CD14-positive monocyte (primary cell): ENCODE measurements around the gene KLHL3. TPM values are rescaled to one million over a fixed set of nuclear protein-coding genes. Genes with fewer than 3 reads are reported as not detected.

Experiments used
- DNase-seq, 3 donors: peaks; one replicate each; pipeline ENCODE4 v3.0.0-alpha.2; 2011 to 2022
- H2AFZ ChIP-seq: 2 replicates; pipeline ENCODE4 v1.6.0; 2012; ENCODE audit warnings: mild to moderate bottlenecking, low read depth, low read length, inconsistent platforms; ENCODE audit not compliant: insufficient read depth, poor library complexity, severe bottlenecking
- H3K27ac ChIP-seq, 2 donors: 1 replicate in 1 of 2; 2 replicates in 1 of 2; pipeline ENCODE4 v1.5.1; 2012 to 2013; ENCODE audit warnings: low read length in 2 of 2, control low read depth in 1 of 2, inconsistent platforms in 1 of 2, low read depth in 1 of 2, mild to moderate bottlenecking in 1 of 2
- H3K27me3 ChIP-seq, 2 donors: one replicate each; pipeline versions ENCODE4 v1.6.0 to v1.6.1; 2011 to 2013; ENCODE audit warnings: low read length in 2 of 2; ENCODE audit not compliant: control insufficient read depth in 2 of 2, insufficient read depth in 2 of 2
- H3K36me3 ChIP-seq, 2 donors: replicated peaks in 1 of 2; 1 replicate in 1 of 2; 2 replicates in 1 of 2; pipeline versions ENCODE4 v1.5.1 to v1.6.1; 2012 to 2013; ENCODE audit warnings: low read length in 2 of 2, control low read depth in 1 of 2, inconsistent platforms in 1 of 2, mild to moderate bottlenecking in 1 of 2; ENCODE audit not compliant: insufficient read depth in 2 of 2, control insufficient read depth in 1 of 2
- H3K4me1 ChIP-seq, 2 donors: 1 replicate in 1 of 2; 2 replicates in 1 of 2; pipeline versions ENCODE4 v1.5.1 to v1.6.1; 2012 to 2013; ENCODE audit warnings: low read length in 2 of 2, control low read depth in 1 of 2, inconsistent platforms in 1 of 2, mild to moderate bottlenecking in 1 of 2, moderate library complexity in 1 of 2; ENCODE audit not compliant: insufficient read depth in 2 of 2, control insufficient read depth in 1 of 2
- H3K4me2 ChIP-seq: replicated peaks from 2 replicates; pipeline ENCODE3; 2012; ENCODE audit warnings: low read length, moderate library complexity, mild to moderate bottlenecking; ENCODE audit not compliant: poor library complexity, severe bottlenecking; ENCODE audit errors: extremely low read depth
- H3K4me3 ChIP-seq, 3 experiments: fragments of 200-600 bp in 1 of 3; sonication (generic) in 1 of 3; replicated peaks in 1 of 3; 1 replicate in 2 of 3; 2 replicates in 1 of 3; pipeline ENCODE4 v1.5.1; 2011 to 2013; ENCODE audit warnings: low read length in 3 of 3, mild to moderate bottlenecking in 3 of 3, control low read depth in 2 of 3, low read depth in 2 of 3, inconsistent platforms in 1 of 3, moderate library complexity in 1 of 3
- H3K79me2 ChIP-seq: 2 replicates; pipeline ENCODE4 v1.6.0; 2012; ENCODE audit warnings: mild to moderate bottlenecking, control low read depth, inconsistent platforms, low read length, moderate library complexity; ENCODE audit not compliant: insufficient read depth
- H3K9ac ChIP-seq: 2 replicates; pipeline ENCODE4 v1.6.0; 2017; ENCODE audit warnings: low read length, mild to moderate bottlenecking; ENCODE audit not compliant: insufficient read depth, poor library complexity, severe bottlenecking
- H3K9me3 ChIP-seq, 2 donors: replicated peaks in 1 of 2; 1 replicate in 1 of 2; 2 replicates in 1 of 2; pipeline versions ENCODE4 v1.5.1 to v1.6.1; 2012 to 2013; ENCODE audit warnings: low read length in 2 of 2, control low read depth in 1 of 2; ENCODE audit not compliant: control insufficient read depth in 1 of 2, insufficient read depth in 1 of 2
- H4K20me1 ChIP-seq: 2 replicates; pipeline ENCODE4 v1.6.0; 2012; ENCODE audit warnings: mild to moderate bottlenecking, low read length, control low read depth, moderate library complexity; ENCODE audit not compliant: insufficient read depth
- H3K27ac Mint-ChIP-seq, 7 donors: one replicate each; pipeline ENCODE4 v1.8.0; 2020; ENCODE audit warnings: mild to moderate bottlenecking in 7 of 7, mixed read lengths in 7 of 7, moderate library complexity in 6 of 7, inconsistent platforms in 2 of 7
- H3K27me3 Mint-ChIP-seq, 3 donors: one replicate each; pipeline ENCODE4 v1.8.0; 2021 to 2022; ENCODE audit warnings: low read depth in 3 of 3, mild to moderate bottlenecking in 3 of 3, mixed read lengths in 3 of 3, moderate library complexity in 3 of 3, inconsistent platforms in 1 of 3
- H3K36me3 Mint-ChIP-seq, 2 donors: one replicate each; pipeline ENCODE4 v1.8.0; 2020; ENCODE audit warnings: mixed read lengths in 2 of 2, inconsistent platforms in 1 of 2, mild to moderate bottlenecking in 1 of 2
- H3K4me1 Mint-ChIP-seq: one replicate; pipeline ENCODE4 v1.8.0; 2020; ENCODE audit warnings: mild to moderate bottlenecking, mixed read lengths
- H3K4me3 Mint-ChIP-seq, 2 donors: one replicate each; pipeline ENCODE4 v1.8.0; 2020; ENCODE audit warnings: mild to moderate bottlenecking in 2 of 2, mixed read lengths in 2 of 2, moderate library complexity in 1 of 2
- H3K9me3 Mint-ChIP-seq, 7 donors: one replicate each; pipeline ENCODE4 v1.8.0; 2020 to 2022; ENCODE audit warnings: mixed read lengths in 7 of 7, mild to moderate bottlenecking in 6 of 7, moderate library complexity in 6 of 7, inconsistent platforms in 2 of 7
- WGBS: methylation state at CpG from one replicate; pipeline ENCODE4 v1.1.5; 2013; ENCODE audit warnings: missing lambda C conversion rate; ENCODE audit not compliant: insufficient coverage; 5-methylcytosine and 5-hydroxymethylcytosine counted together
- intact Hi-C, 2 donors: fragments of 100-400 bp; cut with micrococcal nuclease; formaldehyde crosslinking; loops; one replicate each; pipeline versions ENCODE4 v1.15.0 to v1.15.1; 2023
- polyA plus RNA-seq, 3 donors: library from polyadenylated mRNA; depleted of rRNA in 1 of 3; unstranded in 2 of 3; stranded (reverse) in 1 of 3; fragments of 300-500 nt in 2 of 3; fragments of >200 nt in 1 of 3; fragmentation: Illumina TruSeq in 2 of 3; gene quantifications; 1 replicate in 2 of 3; 2 replicates in 1 of 3; pipeline ENCODE4 v1.2.3, GENCODE V29; 2012 to 2021
- TF ChIP-seq, protein P1 (sequence below): fragments of 200-600 bp; IDR thresholded peaks from one replicate; pipeline ENCODE4 v1.8.0; 2022; ENCODE audit warnings: antibody characterized with exemption, mild to moderate bottlenecking

The KLHL3 gene
- polyA plus RNA-seq, 3 donors, result 0.71 TPM; not detected in 2

DNA sequence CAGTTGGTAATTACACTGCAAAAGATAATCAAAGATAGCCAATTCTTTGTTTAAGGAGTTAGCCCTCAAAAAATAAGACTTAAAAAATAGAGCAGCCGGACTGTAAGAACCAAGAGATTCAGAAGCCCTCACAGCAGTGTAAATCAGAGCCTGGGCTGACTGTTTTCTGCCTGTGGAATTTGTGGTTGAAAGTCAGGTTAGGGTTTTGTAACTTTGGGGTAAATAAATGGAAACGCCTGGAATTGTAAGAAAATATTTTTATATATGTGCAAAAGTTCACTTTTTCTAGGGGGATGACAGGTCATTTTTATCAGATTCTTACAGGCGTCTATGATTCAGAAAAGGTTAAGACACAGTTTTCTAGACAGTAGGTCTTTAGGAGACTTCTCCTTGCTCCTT, 35.6 kb downstream of the KLHL3 start:
- Histone ChIP-seq H4K20me1 (no peaks in the 10 kb centered on the region), H3K9ac (no peak overlapping the region), H3K4me2 (no peak overlapping the region), H3K9me3 (no peaks in the 10 kb centered on the region), H3K4me1 (peaks cover 0 to 6% of the 10 kb centered on the region in 2 donors), H2AFZ (no peak overlapping the region), H3K27me3 (no peaks in the 10 kb centered on the region), H3K79me2 (no peaks in the 10 kb centered on the region), H3K27ac (no peak overlapping the region), H3K36me3 (no peaks in the 10 kb centered on the region), H3K4me3 (no peak overlapping the region)
- TF ChIP-seq, protein P1, sequence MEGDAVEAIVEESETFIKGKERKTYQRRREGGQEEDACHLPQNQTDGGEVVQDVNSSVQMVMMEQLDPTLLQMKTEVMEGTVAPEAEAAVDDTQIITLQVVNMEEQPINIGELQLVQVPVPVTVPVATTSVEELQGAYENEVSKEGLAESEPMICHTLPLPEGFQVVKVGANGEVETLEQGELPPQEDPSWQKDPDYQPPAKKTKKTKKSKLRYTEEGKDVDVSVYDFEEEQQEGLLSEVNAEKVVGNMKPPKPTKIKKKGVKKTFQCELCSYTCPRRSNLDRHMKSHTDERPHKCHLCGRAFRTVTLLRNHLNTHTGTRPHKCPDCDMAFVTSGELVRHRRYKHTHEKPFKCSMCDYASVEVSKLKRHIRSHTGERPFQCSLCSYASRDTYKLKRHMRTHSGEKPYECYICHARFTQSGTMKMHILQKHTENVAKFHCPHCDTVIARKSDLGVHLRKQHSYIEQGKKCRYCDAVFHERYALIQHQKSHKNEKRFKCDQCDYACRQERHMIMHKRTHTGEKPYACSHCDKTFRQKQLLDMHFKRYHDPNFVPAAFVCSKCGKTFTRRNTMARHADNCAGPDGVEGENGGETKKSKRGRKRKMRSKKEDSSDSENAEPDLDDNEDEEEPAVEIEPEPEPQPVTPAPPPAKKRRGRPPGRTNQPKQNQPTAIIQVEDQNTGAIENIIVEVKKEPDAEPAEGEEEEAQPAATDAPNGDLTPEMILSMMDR, result no peak
- Mint-ChIP-seq H3K36me3 (no peaks in the 10 kb centered on the region), H3K4me3 (no peak overlapping the region), H3K27me3 (peaks cover 0 to 8% (median 1%) of the 10 kb centered on the region in 3 donors), H3K27ac (no peak overlapping the region), H3K4me1 (peaks cover 9% of the 10 kb centered on the region), H3K9me3 (no peaks in the 10 kb centered on the region)
- DNase-seq, result no peak
- intact Hi-C loops, result no loop called here
- no CpG with 5 or more reads among the region's 3 CpGs for WGBS

DNA sequence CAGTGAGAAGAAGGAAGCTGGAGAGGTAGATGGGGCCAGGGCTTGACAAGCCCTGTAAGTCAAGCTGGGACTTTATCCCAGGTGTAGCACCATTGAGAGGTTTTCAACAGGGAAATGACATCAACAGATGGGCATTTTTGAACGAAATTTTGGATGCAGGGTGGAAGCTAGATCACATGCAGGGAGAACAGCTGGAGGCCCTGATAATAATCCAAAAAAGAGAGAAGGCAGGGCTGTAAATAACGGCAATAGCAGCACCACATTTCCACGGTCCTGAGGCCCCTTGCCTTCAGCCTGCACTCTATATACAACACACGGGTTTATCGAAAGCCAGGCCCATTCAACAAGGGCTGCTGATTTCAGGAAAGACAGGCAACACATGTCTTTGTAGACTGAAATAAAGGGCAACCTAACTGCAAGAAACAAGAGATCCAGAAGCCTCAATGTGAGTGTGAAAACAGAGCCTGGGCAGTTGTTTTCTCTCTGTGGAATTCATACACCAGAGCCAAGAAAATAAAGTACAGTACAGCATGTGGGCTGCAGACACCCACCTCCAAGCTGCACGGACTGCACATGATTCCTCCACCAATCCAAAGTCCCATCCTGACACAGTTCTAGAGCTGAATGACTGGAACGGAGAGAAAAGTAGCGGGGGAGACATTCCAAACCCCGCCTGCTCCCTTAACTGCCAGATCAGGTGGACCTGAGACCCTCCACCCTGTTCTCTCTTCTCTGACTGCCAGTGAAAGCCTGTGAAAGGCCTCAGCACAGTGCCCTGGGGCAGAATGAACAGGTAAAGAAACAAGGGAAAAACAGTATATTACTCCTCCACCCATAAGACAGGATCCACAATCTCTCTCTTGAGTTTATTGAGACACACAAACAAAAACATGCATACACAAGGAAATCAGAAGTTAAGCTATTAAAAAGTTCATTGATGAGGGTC, 36.3 kb downstream of the KLHL3 start:
- no peaks in the 10 kb centered on the region for H3K36me3 ChIP-seq
- H3K4me1 Mint-ChIP-seq, result peaks cover 13% of the 10 kb centered on the region
- H2AFZ ChIP-seq, result no peak overlapping the region
- no peaks in the 10 kb centered on the region for H3K36me3 Mint-ChIP-seq
- no peaks in the 10 kb centered on the region for H3K27me3 ChIP-seq
- no peaks in the 10 kb centered on the region for H3K9me3 ChIP-seq
- DNase-seq, result no peak
- H3K4me1 ChIP-seq, result peaks cover 0 to 6% of the 10 kb centered on the region in 2 donors
- no peaks in the 10 kb centered on the region for H3K79me2 ChIP-seq
- H3K4me3 ChIP-seq, result no peak overlapping the region
- no peak overlapping the region for H3K9ac ChIP-seq
- H3K4me2 ChIP-seq, result no peak overlapping the region
- no peaks in the 10 kb centered on the region for H4K20me1 ChIP-seq
- H3K9me3 Mint-ChIP-seq, result no peaks in the 10 kb centered on the region
- peaks cover 0 to 5% (median 3%) of the 10 kb centered on the region in 3 donors for H3K27me3 Mint-ChIP-seq
- H3K27ac ChIP-seq, result no peak overlapping the region
- no peak overlapping the region for H3K4me3 Mint-ChIP-seq
- 70% methylated on average over 5 of the region's 9 CpGs for WGBS
- TF ChIP-seq, protein P1, result no peak
- H3K27ac Mint-ChIP-seq, result no peak overlapping the region
- intact Hi-C loops, result no loop called here
